RWPE2 (cell line): ENCODE results near the gene STX3.

Experiments used
- ATAC-seq: fragments of 200-7000 bp; cut with Tn5 transposase; 3 replicates; pipeline ENCODE4 v1.9.1; 2021; ENCODE audit warnings: low read depth
- DNase-seq: peaks from one replicate; pipeline ENCODE4 v3.0.0-alpha.2; 2020; ENCODE audit warnings: low spot score
- H3K27ac ChIP-seq: fragments of 450-650 bp; 2 replicates; pipeline ENCODE4 v1.5.1; 2017; ENCODE audit warnings: mild to moderate bottlenecking; ENCODE audit not compliant: poor library complexity, severe bottlenecking
- H3K27me3 ChIP-seq: fragments of 250-450 bp; sonication (Bioruptor Pico); 2 replicates; pipeline ENCODE4 v1.5.1; 2021; ENCODE audit warnings: mild to moderate bottlenecking, moderate library complexity; ENCODE audit not compliant: insufficient read depth, poor library complexity, severe bottlenecking
- H3K36me3 ChIP-seq: fragments of 250-450 bp; sonication (Bioruptor Pico); 2 replicates; pipeline ENCODE4 v1.5.1; 2020; ENCODE audit warnings: low read depth, mild to moderate bottlenecking, moderate library complexity
- H3K4me1 ChIP-seq: fragments of 250-450 bp; sonication (Bioruptor Pico); 2 replicates; pipeline ENCODE4 v1.5.1; 2021; ENCODE audit warnings: mild to moderate bottlenecking, moderate library complexity; ENCODE audit not compliant: insufficient read depth, poor library complexity, severe bottlenecking
- H3K4me3 ChIP-seq: fragments of 250-450 bp; sonication (Bioruptor Pico); 2 replicates; pipeline ENCODE4 v1.5.1; 2021; ENCODE audit warnings: mild to moderate bottlenecking, moderate library complexity; ENCODE audit not compliant: severe bottlenecking
- H3K9me3 ChIP-seq: fragments of 250-450 bp; sonication (Bioruptor Pico); 2 replicates; pipeline ENCODE4 v1.5.1; 2021; ENCODE audit warnings: mild to moderate bottlenecking, moderate library complexity; ENCODE audit not compliant: severe bottlenecking
- TF ChIP-seq, protein P1 (sequence below): fragments of 450-650 bp; IDR thresholded peaks from one replicate; pipeline ENCODE4 v1.5.1; 2017; ENCODE audit warnings: mild to moderate bottlenecking, moderate library complexity; ENCODE audit not compliant: poor library complexity, severe bottlenecking

Gene STX3

GRCh38 chr11:59810189-59810910 is 55.2 kb downstream of the STX3 start, which contains the start of gene MRPL16:
Gene MRPL16, minus strand, starts transcription at chr11:59810778. Its CDS starts 120 bp downstream, at chr11:59810658.
- Histone ChIP-seq H3K4me1 (peaks cover 9% of the 10 kb centered on the region), H3K36me3 (peaks cover 37% of the 10 kb centered on the region), H3K9me3 (no peaks in the 10 kb centered on the region), H3K27ac (peak within 1 kb of the TSS; percentile 42), H3K4me3 (peak within 1 kb of the TSS; percentile 68), H3K27me3 (no peaks in the 10 kb centered on the region)
- peak; percentile 88 for DNase-seq
- TF ChIP-seq, protein P1, sequence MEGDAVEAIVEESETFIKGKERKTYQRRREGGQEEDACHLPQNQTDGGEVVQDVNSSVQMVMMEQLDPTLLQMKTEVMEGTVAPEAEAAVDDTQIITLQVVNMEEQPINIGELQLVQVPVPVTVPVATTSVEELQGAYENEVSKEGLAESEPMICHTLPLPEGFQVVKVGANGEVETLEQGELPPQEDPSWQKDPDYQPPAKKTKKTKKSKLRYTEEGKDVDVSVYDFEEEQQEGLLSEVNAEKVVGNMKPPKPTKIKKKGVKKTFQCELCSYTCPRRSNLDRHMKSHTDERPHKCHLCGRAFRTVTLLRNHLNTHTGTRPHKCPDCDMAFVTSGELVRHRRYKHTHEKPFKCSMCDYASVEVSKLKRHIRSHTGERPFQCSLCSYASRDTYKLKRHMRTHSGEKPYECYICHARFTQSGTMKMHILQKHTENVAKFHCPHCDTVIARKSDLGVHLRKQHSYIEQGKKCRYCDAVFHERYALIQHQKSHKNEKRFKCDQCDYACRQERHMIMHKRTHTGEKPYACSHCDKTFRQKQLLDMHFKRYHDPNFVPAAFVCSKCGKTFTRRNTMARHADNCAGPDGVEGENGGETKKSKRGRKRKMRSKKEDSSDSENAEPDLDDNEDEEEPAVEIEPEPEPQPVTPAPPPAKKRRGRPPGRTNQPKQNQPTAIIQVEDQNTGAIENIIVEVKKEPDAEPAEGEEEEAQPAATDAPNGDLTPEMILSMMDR = peak; percentile 18
- peak; percentile 99 for ATAC-seq

- TF ChIP-seq, protein P1 = no peak
- ATAC-seq (no peak), DNase-seq (no peak)
- Histone ChIP-seq H3K9me3 (no peaks in the 10 kb centered on the region), H3K36me3 (peaks cover 32% of the 10 kb centered on the region), H3K4me1 (peaks cover 9% of the 10 kb centered on the region), H3K27ac (peak overlapping the region; percentile 42), H3K27me3 (no peaks in the 10 kb centered on the region), H3K4me3 (peak overlapping the region; percentile 68)
Observed at GRCh38 chr11:59810911-59811259, 55.7 kb downstream of the STX3 start.

DNA sequence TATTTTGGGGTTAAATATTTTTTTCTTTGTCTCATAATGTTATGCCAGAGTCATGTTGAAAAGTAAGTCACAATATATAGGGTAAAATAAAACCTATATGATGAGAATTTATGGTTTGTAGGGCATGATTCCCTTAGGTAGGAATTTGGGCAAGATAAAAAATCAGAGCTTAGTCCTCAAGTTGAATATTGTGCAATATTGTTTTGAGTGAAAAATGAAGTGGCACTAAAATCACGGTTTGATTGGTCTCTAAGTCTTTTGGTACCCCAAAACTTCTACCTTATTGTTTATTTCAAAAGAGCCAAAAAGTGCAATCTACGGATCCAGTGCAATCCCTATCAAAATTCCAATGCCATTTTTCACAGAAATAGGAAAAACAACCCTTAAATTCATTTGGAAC is 57.0 kb downstream of the STX3 start:
- Histone ChIP-seq H3K9me3 (no peaks in the 10 kb centered on the region), H3K36me3 (peaks cover 18% of the 10 kb centered on the region), H3K27ac (no peak overlapping the region), H3K4me1 (peaks cover 9% of the 10 kb centered on the region), H3K27me3 (no peaks in the 10 kb centered on the region), H3K4me3 (no peak overlapping the region)
- ATAC-seq = no peak
- no peak for DNase-seq
- TF ChIP-seq, protein P1 = no peak

GRCh38 chr11:59813364-59813763 is 58.2 kb downstream of the STX3 start:
- Histone ChIP-seq H3K4me3 (no peak overlapping the region), H3K9me3 (no peaks in the 10 kb centered on the region), H3K36me3 (peaks cover 7% of the 10 kb centered on the region), H3K4me1 (peaks cover 9% of the 10 kb centered on the region), H3K27me3 (no peaks in the 10 kb centered on the region), H3K27ac (no peak overlapping the region)
- ATAC-seq = no peak
- no peak for DNase-seq
- TF ChIP-seq, protein P1 = no peak

DNA sequence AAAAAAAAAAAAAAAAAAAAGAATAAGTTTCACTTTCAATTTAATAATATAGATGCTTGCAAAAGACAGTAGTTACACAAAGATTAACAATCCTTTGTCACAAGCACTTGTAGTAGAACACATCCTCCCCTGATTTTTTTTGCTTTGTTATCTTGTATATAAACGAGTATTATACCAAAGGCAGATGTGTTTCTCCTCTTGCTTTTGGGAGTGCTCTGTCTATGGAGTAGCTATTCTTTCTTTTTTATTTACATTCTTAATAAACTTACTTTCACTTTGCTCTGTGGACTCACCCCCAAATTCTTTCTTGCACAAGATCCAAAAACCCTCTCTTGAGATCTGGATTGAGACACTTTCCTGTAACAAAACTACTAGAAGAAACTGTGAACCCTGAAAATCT is 58.8 kb downstream of the STX3 start:
- H3K4me1 ChIP-seq = peaks cover 9% of the 10 kb centered on the region
- no peak for ATAC-seq
- no peaks in the 10 kb centered on the region for H3K27me3 ChIP-seq
- no peak for DNase-seq
- H3K36me3 ChIP-seq = peaks cover under 1% of the 10 kb centered on the region
- H3K27ac ChIP-seq = no peak overlapping the region
- H3K4me3 ChIP-seq = no peak overlapping the region
- TF ChIP-seq, protein P1 = no peak
- no peaks in the 10 kb centered on the region for H3K9me3 ChIP-seq
